NCI-H226 (cell line): ENCODE results near the gene TAAR1.
"Not testable (repeated sequence)": the region's sequence is repeated elsewhere in the genome, so short reads cannot be mapped to it uniquely, and the experiment has no call there.

ENCODE experiments used
- DNase-seq: peaks from one replicate; pipeline ENCODE4 v3.0.0-alpha.2; 2015

The TAAR1 gene

DNA sequence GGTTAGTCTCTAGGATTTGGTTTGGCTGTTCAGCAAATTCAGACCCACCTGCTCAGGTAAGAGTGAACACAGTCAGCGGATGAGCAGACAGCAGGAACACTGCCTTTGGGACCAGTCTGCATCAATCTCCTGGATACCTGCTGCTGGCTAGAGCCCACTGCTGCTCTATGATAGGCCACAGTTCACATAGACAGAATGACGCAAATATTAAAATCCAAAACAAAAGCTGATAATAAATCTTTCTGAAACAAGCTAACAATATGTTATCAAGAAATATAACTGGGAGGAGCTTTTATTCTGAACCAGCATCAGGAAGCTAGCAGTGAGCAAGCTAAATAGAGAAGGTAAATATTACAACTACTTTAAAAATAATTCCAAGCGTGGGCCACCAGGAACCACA is at the start of gene TAAR1:
Gene TAAR1, minus strand, starts transcription at position 101 of the 400 bp plus-strand sequence. CDS start 13,179 bp downstream, outside the sequence.
- DNase-seq, result no peak

DNA sequence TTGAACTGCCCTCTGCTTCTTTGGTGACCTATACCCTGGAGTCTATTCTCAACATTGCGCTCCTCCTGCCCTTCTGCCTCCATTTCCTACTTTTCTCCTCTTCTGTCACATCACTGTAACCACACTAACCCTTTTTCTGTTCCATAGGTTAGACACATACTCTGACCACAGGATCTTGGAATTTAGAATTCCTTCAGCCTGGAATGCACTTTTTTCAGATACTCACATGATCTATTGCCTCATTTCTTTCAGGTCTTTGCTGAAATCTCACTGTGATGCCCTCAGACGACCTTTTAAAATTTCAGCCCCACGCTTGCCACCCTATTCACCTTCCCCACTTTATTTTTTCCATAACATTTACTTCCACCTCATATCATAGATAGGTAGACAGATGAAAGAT is 49.8 kb upstream of the TAAR1 start:
- DNase-seq, result peak; percentile 70

DNA sequence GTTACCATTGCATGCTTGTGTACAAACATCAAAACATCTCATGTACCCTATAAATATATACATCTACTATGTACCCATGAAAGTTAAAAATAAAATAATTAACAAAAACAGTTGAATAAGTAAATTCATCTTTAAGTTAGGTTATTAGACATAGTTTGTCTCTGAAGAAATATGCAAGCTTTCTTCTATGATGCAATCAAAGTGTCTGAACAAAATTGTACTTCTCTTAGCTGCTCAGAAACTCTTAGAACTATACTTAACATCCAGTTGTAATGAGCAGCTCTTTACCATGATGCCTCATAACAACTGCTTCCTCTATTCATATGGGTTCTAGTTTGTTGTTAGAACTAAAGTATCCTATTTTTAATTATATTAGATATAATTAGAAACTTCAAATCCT is 49.0 kb upstream of the TAAR1 start:
- DNase-seq, result no peak

DNA sequence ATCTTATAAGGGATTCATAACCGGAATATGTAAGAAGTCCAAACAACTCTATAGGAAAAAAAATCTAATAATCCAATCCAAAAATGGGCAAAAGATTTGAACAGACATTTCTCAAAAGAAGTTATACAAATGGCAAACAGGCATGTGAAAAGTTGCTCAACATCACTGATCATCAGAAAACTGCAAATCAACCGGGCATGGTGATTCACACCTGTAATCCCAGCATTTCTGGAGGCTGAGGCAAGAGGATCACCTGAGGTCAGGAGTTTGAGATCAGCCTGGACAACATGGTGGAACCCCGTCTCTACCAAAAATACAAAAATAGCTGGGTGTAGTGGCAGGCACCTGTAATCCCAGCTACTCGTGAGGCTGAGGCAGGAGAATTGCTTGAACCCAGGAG is 47.8 kb upstream of the TAAR1 start:
- DNase-seq, result not testable (repeated sequence)

GRCh38 chr6:132703936-132704335 is 45.0 kb upstream of the TAAR1 start:
- DNase-seq, result no peak

DNA sequence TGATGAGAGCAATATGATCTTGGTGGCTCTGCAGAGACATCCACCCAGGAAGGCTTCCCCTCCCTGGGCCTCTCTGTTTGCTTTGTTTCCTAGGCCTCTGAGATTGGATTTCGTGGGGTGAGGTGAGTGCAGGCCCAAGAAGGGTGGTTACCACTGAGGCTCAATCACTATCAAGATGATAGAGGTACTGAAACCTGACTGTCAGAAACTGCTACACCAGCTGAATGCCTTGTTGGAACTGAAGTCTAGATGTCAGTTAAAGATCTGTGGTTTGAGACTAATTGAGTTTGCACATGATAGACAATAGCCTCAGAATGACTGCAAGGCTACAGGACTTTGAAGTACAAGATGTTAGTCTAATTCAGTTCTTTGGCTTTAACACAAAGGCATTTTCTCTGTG is 39.6 kb upstream of the TAAR1 start:
- DNase-seq, result no peak

DNA sequence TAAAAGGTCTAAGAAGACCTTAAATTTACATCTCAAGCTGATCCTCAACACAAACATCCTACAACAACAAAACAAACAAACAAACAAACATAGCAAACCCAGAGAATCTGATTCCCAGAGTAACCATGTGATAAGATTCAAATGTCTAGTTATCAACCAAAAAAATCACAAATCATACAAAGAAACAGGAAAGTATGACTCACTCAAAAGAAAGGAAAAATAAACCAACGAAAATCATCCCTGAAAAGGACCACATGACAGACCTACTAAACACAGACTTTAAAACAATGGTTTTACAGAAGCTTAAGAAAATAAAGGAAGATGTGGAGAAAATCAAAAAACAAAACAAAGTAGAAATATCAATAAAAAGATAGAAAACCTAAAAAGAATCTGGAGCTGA is 36.8 kb upstream of the TAAR1 start:
- DNase-seq, result no peak

DNA sequence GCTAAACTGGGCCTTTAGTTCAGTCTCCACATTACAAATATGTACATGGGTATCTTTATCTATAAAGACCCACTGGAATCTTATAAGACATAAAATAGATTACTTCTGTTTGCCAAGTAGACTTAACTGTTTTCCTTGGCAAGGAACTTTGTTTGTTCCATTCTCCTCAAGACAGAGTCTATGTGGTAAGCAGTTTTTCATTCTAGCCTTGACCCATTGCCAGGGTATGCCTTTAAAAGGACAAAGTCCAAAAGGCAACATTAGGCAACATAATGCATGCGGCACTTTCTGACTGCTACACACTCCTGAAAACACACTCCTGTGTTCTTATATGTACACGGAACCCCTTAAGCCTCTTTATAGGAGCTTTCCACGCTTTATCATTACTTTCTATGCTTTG is 34.5 kb upstream of the TAAR1 start:
- no peak for DNase-seq

DNA sequence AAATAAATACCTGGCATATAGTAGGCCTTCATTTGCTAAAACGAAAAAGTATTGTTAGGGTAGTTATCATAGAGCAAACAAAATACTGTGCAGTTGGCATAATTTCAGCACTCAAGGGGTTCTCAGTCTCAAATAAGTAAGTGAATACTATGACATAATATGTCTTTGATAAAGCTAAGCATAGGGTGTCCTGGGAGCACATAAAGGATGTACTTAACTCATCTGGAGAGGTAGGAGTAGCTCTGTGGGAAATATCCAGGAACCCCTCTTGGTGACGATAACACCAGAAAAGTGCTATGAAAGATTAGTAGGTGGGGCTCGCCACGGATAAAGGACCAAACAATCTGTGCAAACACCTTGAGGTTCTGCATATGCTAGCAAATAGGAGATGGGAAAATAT is 31.7 kb upstream of the TAAR1 start:
- DNase-seq, result no peak

DNA sequence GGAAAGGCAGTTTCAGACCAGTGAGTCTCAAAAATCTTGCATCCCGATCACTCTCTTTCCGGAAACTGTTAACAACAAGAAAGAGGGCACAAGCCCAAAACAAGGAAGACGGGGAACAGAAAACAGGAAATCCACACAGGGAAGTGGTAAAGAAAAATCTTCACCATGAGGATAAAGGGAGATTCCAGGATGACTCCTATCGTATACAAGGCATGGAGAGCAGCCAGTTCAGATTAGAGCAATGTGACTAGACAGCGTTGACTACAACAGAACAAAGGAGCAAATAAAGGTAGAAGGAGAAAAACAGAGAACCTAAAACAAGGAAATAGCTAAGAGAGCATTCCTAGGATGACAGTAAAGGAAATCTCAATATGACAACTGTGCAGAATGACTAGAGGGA is 28.3 kb upstream of the TAAR1 start:
- peak; percentile 89 for DNase-seq

DNA sequence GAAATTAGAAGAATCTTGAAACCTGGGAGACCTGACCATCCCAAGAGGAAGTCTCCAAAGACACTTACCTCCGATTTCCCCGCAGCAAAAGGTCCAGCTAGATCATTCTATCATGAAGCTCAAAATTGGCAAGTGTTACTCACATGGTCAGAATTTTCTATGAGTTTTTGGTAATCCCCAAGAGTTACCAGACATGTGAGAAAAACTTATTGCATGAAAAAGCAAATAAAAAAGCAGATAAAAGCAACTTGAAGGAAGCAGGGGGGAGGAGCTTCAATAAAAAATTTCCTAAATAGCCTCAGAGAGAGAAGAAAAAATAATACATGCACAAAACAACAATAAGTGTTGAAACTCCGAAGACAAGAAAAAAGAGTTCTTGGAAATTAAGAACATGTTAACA is 27.5 kb upstream of the TAAR1 start:
- DNase-seq, result no peak

GRCh38 chr6:132685009-132685408 is 26.0 kb upstream of the TAAR1 start:
- DNase-seq, result no peak

DNA sequence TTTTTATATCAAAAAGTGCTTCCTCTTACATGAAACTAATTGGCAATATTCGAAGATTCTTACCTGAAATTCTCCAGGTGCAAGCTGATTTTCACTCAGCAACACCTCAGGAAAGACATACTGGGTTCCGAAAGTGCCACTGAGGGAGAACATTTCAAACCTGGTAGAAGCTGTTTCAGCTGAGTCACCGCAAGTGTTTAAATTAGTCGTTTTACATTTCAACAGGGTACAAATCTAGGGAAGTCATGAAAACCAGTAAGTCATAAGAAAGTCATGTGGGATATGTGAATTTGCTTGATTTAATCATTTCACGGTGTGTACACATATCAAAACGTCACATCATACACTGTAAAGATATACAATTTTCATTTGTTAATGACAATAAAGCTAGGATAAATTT is 25.3 kb upstream of the TAAR1 start:
- DNase-seq, result peak; percentile 28

DNA sequence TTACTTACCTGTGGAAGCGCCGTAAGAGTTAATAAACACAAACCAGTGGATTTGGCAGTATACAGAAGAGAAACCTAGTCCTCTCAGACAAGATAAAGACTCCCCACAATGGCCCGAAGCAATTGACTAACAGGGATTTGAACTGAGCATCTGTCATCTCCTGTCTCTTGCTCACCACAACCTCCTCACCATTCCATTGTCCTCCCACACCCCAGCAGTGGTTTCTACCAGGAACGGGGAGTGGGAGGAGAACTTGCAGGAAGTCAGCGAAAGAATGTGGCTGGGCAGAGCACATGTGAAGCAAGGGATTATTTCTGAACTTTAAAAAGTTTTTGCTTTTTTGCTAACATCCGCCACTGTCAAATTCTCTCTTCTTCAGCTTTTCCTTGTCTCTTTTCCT is 24.6 kb upstream of the TAAR1 start:
- DNase-seq, result peak; percentile 99

DNA sequence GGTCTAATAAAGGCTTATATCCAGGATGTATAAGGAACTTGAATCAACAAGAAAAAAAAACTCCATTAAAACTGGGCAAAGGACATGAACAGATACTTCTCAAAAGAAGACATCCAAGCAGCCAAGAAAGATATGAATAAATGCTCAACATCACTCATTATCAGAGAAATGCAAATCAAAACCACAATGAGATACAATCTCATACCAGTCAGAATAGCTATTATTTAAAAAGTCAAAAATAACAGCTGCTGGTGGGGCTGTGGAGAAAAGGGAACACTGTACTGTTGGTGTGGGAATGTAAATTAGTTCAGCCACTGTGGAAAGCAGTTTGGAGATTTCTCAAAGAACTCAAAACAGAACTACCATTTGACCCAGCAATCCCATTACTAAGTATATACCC is 20.1 kb upstream of the TAAR1 start:
- DNase-seq, result peak; percentile 13

GRCh38 chr6:132675749-132676148 is 16.8 kb upstream of the TAAR1 start:
- no peak for DNase-seq

GRCh38 chr6:132675002-132675401 is 16.0 kb upstream of the TAAR1 start:
- DNase-seq, result no peak

- no peak for DNase-seq
Measured at GRCh38 chr6:132673376-132674094, 14.6 kb upstream of the TAAR1 start.

- no peak for DNase-seq
Measured at GRCh38 chr6:132671295-132671694, 12.3 kb upstream of the TAAR1 start.

- DNase-seq, result peak; percentile 37
Measured at GRCh38 chr6:132669690-132670291, 10.8 kb upstream of the TAAR1 start.

- DNase-seq, result no peak
Measured at GRCh38 chr6:132666118-132666517, 7.1 kb upstream of the TAAR1 start.

DNA sequence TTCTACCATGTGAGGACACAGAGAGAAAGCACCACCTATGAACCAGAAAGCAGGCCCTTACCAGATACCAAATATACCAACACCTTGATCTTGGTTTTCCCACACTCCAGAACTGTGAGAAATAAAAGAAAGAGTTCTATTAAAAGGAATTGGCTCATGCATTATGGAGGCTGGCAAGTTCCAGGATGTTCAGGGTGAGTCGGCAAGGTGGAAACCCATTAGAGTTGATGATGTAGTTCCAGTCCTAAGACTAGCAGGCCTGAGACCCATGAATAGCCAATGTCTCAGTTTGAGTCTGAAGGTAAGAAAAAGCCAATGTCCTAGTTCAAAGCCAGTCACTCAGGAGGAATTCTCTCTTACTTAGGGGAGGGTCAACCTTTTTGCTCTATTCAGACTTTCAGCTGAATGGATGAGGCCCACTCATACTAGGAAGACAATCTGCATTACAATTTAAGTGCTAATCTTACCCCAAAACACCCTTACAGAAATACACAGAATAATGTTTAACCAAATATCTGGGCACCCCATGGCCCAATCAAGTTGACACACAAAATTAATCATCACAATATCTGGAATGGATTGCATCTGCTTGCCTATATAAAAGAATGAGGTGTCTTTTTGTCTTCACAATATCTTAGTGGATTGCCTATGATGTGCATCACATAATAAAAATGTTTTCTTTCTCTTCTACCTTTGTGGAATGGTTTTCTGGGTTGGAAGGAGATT is 5.5 kb upstream of the TAAR1 start:
- DNase-seq, result no peak

GRCh38 chr6:132663661-132664060 is 4.7 kb upstream of the TAAR1 start:
- peak; percentile 79 for DNase-seq

DNA sequence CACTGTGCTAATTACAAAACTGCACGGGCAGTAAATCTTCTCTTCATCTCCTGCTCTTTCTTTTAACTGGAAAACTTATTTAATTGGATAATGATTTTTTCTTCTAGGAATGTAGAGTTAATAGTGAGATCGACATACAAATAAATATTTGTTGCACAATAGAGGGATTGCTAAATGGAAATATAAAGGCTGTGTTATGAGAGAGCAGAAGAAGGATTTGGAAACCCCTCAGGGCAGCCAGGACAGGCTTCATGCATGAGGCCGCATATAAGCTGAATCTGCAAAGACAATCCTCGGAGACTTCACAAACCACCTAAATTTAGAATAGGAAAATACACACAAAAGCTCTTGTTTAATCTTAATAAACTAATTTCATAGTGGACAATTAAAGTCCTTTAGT is 2.9 kb upstream of the TAAR1 start:
- no peak for DNase-seq
